Peyer's patch (tissue), 4 donors: ENCODE measurements around the gene SPNS1.

ENCODE experiments used
- CTCF ChIP-seq, 6 experiments: fragments of 450-650 bp in 4 of 6; fragments of 200-600 bp in 2 of 6; sonication (generic) in 1 of 6; IDR thresholded peaks; one replicate each; pipeline ENCODE4 v1.5.1; 2017 to 2019; ENCODE audit warnings: antibody characterized with exemption in 6 of 6, mild to moderate bottlenecking in 3 of 6, moderate library complexity in 1 of 6
- POLR2A ChIP-seq, 2 donors: fragments of 450-650 bp; IDR thresholded peaks; one replicate each; pipeline ENCODE4 v1.5.1; 2017; ENCODE audit warnings: antibody characterized with exemption in 2 of 2, mild to moderate bottlenecking in 2 of 2, moderate library complexity in 2 of 2

- TF ChIP-seq POLR2A (IDR thresholded peaks at IDR 0.05) (no peak), CTCF (IDR thresholded peaks at IDR 0.05) (no peak)
Measured at GRCh38 chr16:28985211-28986041, 10.8 kb downstream of the SPNS1 start.
